Measurements from ENCODE around the gene OPA3. TPM values are rescaled to one million over a fixed set of nuclear protein-coding genes. Genes with fewer than 3 reads are reported as not detected.

OPA3 gene
- total RNA-seq, 1 donor from 2014 or later, result 12.3 TPM

GRCh38 chr19:45492627-45493470 lies 91.8 kb downstream of the OPA3 start:
- Histone ChIP-seq H3K27me3 (ENCODE audit: control insufficient read depth, insufficient read depth, low read length) (peaks cover 6% of the 10 kb centered on the region), H3K36me3 (ENCODE audit: control insufficient read depth, insufficient read depth, low read length) (no peaks in the 10 kb centered on the region), H3K4me3 (ENCODE audit: low read depth, low read length) (peak overlapping the region; percentile 39)
- TF ChIP-seq CTCF (IDR thresholded peaks at IDR 0.05; ENCODE audit: insufficient read depth, low read length, poor library complexity, severe bottlenecking), result no peak
- no peak for DNase-seq (ENCODE audit: low read depth)

GRCh38 chr19:45492137-45492626 lies 92.4 kb downstream of the OPA3 start:
- no peak for DNase-seq (ENCODE audit: low read depth)
- Histone ChIP-seq H3K4me3 (ENCODE audit: low read depth, low read length) (no peak overlapping the region), H3K36me3 (ENCODE audit: control insufficient read depth, insufficient read depth, low read length) (no peaks in the 10 kb centered on the region), H3K27me3 (ENCODE audit: control insufficient read depth, insufficient read depth, low read length) (peaks cover under 1% of the 10 kb centered on the region)
- no peak for TF ChIP-seq CTCF (IDR thresholded peaks at IDR 0.05; ENCODE audit: insufficient read depth, low read length, poor library complexity, severe bottlenecking)

GRCh38 chr19:45489216-45489855 lies 95.3 kb downstream of the OPA3 start:
- H3K36me3 ChIP-seq (ENCODE audit: control insufficient read depth, insufficient read depth, low read length), result no peaks in the 10 kb centered on the region
- DNase-seq (ENCODE audit: low read depth), result no peak
- H3K27me3 ChIP-seq (ENCODE audit: control insufficient read depth, insufficient read depth, low read length), result no peaks in the 10 kb centered on the region
- no peak overlapping the region for H3K4me3 ChIP-seq (ENCODE audit: low read depth, low read length)
- TF ChIP-seq CTCF (IDR thresholded peaks at IDR 0.05; ENCODE audit: insufficient read depth, low read length, poor library complexity, severe bottlenecking), result no peak

- no peak for TF ChIP-seq CTCF (IDR thresholded peaks at IDR 0.05; ENCODE audit: insufficient read depth, low read length, poor library complexity, severe bottlenecking)
- no peak for DNase-seq (ENCODE audit: low read depth)
- Histone ChIP-seq H3K27me3 (ENCODE audit: control insufficient read depth, insufficient read depth, low read length) (no peaks in the 10 kb centered on the region), H3K4me3 (ENCODE audit: low read depth, low read length) (no peak overlapping the region), H3K36me3 (ENCODE audit: control insufficient read depth, insufficient read depth, low read length) (no peaks in the 10 kb centered on the region)
These were observed 95.9 kb downstream of the OPA3 start for GRCh38 chr19:45488708-45489107.

- Histone ChIP-seq H3K27me3 (ENCODE audit: control insufficient read depth, insufficient read depth, low read length) (no peaks in the 10 kb centered on the region), H3K36me3 (ENCODE audit: control insufficient read depth, insufficient read depth, low read length) (no peaks in the 10 kb centered on the region), H3K4me3 (ENCODE audit: low read depth, low read length) (peak overlapping the region; percentile 62)
- TF ChIP-seq CTCF (IDR thresholded peaks at IDR 0.05; ENCODE audit: insufficient read depth, low read length, poor library complexity, severe bottlenecking), result peak; percentile 95
- peak; percentile 70 for DNase-seq (ENCODE audit: low read depth)
These were observed 99.1 kb downstream of the OPA3 start for GRCh38 chr19:45485305-45486077.
